A549 (cell line): ENCODE data around the gene OTOS.

Experiments
- HOXA7 ChIP-seq: fragments of 250-450 bp; sonication (Bioruptor Pico); IDR thresholded peaks from 2 replicates; pipeline ENCODE4 v1.5.0; 2020; ENCODE audit warnings: mild to moderate bottlenecking, moderate library complexity
- JUN ChIP-seq, 2 experiments: fragments of >200 bp; sonication (Bioruptor Twin); formaldehyde crosslinking; IDR thresholded peaks; 2 replicates in 1 of 2; 3 replicates in 1 of 2; pipeline ENCODE4 v1.6.1; 2016 to 2017
- RCOR1 ChIP-seq: fragments of 150-350 bp; IDR thresholded peaks from 2 replicates; pipeline ENCODE4 v1.6.1; 2014; ENCODE audit warnings: antibody characterized with exemption, low read length, low read depth
- RNF2 ChIP-seq: fragments of 200-600 bp; sonication (generic); IDR thresholded peaks from 2 replicates; pipeline ENCODE4 v1.6.1; 2016; ENCODE audit warnings: low read depth, mild to moderate bottlenecking, antibody characterized with exemption, moderate library complexity, borderline replicate concordance
- TP53 ChIP-seq: fragments of 250-450 bp; sonication (Bioruptor Pico); IDR thresholded peaks from 2 replicates; pipeline ENCODE4 v1.5.0; 2021; ENCODE audit warnings: mild to moderate bottlenecking, moderate library complexity
- USF2 ChIP-seq: fragments of 450-650 bp; IDR thresholded peaks from 2 replicates; pipeline ENCODE4 v1.6.1; 2014; ENCODE audit warnings: antibody characterized with exemption
- ZNF302 ChIP-seq: fragments of 250-450 bp; sonication (Bioruptor Pico); IDR thresholded peaks from 2 replicates; pipeline ENCODE4 v1.9.0; 2021; ENCODE audit warnings: inconsistent platforms, mild to moderate bottlenecking, moderate library complexity
- TF ChIP-seq, protein P1 (sequence below): fragments of 200-600 bp; sonication (generic); IDR thresholded peaks from 2 replicates; pipeline ENCODE4 v1.6.1; 2016; ENCODE audit warnings: antibody characterized with exemption, mild to moderate bottlenecking, moderate library complexity
- TF ChIP-seq, protein P2 (sequence below): IDR thresholded peaks from 2 replicates; pipeline ENCODE4 v1.6.1; 2012
- TF ChIP-seq, protein P3 (sequence below): fragments of >200 bp; sonication (Bioruptor Twin); formaldehyde crosslinking; IDR thresholded peaks from 3 replicates; pipeline ENCODE4 v1.5.1; 2016

DNA sequence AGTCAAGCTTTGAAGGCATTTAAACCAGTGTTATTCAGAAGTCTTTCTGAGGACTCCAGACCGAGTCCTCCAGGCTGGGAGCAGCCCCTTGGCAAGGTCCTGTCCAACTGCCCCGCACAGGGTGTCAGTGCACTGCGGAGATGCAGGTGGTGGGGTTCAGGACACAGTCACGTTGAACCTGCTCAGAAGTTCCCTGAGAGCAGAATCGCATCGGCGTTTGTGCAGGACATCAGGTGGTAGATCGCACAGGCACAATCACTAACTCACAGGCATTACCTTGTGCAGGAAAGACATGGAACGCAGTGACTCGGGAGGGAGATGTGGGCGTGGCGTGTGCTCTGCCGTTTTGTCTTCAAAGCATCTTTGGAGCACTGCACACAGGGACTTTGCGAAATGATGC is 14.7 kb downstream of the OTOS start:
- TF ChIP-seq, protein P1, sequence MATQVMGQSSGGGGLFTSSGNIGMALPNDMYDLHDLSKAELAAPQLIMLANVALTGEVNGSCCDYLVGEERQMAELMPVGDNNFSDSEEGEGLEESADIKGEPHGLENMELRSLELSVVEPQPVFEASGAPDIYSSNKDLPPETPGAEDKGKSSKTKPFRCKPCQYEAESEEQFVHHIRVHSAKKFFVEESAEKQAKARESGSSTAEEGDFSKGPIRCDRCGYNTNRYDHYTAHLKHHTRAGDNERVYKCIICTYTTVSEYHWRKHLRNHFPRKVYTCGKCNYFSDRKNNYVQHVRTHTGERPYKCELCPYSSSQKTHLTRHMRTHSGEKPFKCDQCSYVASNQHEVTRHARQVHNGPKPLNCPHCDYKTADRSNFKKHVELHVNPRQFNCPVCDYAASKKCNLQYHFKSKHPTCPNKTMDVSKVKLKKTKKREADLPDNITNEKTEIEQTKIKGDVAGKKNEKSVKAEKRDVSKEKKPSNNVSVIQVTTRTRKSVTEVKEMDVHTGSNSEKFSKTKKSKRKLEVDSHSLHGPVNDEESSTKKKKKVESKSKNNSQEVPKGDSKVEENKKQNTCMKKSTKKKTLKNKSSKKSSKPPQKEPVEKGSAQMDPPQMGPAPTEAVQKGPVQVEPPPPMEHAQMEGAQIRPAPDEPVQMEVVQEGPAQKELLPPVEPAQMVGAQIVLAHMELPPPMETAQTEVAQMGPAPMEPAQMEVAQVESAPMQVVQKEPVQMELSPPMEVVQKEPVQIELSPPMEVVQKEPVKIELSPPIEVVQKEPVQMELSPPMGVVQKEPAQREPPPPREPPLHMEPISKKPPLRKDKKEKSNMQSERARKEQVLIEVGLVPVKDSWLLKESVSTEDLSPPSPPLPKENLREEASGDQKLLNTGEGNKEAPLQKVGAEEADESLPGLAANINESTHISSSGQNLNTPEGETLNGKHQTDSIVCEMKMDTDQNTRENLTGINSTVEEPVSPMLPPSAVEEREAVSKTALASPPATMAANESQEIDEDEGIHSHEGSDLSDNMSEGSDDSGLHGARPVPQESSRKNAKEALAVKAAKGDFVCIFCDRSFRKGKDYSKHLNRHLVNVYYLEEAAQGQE = no peak
- TF ChIP-seq, protein P2, sequence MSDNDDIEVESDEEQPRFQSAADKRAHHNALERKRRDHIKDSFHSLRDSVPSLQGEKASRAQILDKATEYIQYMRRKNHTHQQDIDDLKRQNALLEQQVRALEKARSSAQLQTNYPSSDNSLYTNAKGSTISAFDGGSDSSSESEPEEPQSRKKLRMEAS = no peak
- TF ChIP-seq HOXA7 (CRISPR knock-in tag) (no peak), RNF2 (no peak), RCOR1 (no peak), TP53 (no peak), USF2 (no peak), JUN (IDR thresholded peaks at IDR 0.05) (no peak), ZNF302 (no peak)
- TF ChIP-seq, protein P3, sequence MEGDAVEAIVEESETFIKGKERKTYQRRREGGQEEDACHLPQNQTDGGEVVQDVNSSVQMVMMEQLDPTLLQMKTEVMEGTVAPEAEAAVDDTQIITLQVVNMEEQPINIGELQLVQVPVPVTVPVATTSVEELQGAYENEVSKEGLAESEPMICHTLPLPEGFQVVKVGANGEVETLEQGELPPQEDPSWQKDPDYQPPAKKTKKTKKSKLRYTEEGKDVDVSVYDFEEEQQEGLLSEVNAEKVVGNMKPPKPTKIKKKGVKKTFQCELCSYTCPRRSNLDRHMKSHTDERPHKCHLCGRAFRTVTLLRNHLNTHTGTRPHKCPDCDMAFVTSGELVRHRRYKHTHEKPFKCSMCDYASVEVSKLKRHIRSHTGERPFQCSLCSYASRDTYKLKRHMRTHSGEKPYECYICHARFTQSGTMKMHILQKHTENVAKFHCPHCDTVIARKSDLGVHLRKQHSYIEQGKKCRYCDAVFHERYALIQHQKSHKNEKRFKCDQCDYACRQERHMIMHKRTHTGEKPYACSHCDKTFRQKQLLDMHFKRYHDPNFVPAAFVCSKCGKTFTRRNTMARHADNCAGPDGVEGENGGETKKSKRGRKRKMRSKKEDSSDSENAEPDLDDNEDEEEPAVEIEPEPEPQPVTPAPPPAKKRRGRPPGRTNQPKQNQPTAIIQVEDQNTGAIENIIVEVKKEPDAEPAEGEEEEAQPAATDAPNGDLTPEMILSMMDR = no peak
